ENCODE measurements around the gene KRTAP10-6.

- TF ChIP-seq CTCF (IDR thresholded peaks at IDR 0.05) (no peak), EP300 (IDR thresholded peaks at IDR 0.05) (no peak), POLR2A (IDR thresholded peaks at IDR 0.05) (no peak), POLR2AphosphoS5 (IDR thresholded peaks at IDR 0.05) (no peak)
These were observed 23.4 kb downstream of the KRTAP10-6 start for GRCh38 chr21:44568667-44569556.
